HEK293 (cell line): ENCODE data around the gene RPL23.

Experiments
- BCL6B ChIP-seq: fragments of 450-650 bp; formaldehyde crosslinking; IDR thresholded peaks from 2 replicates; pipeline ENCODE4 v1.5.1; 2017; ENCODE audit warnings: missing biosample characterization, missing genetic modification characterization
- GLI4 ChIP-seq: fragments of 450-650 bp; formaldehyde crosslinking; IDR thresholded peaks from 2 replicates; pipeline ENCODE4 v1.5.1; 2016; ENCODE audit warnings: missing biosample characterization, missing genetic modification characterization
- GLIS1 ChIP-seq: fragments of 450-650 bp; formaldehyde crosslinking; IDR thresholded peaks from 2 replicates; pipeline ENCODE4 v1.5.1; 2016; ENCODE audit warnings: missing biosample characterization, missing genetic modification characterization
- HOXC10 ChIP-seq: sonication (generic); formaldehyde crosslinking; IDR thresholded peaks from 2 replicates; pipeline ENCODE4 v1.8.1; 2023; ENCODE audit warnings: mild to moderate bottlenecking, missing genetic modification reagents
- KLF1 ChIP-seq: fragments of 450-650 bp; formaldehyde crosslinking; IDR thresholded peaks from 2 replicates; pipeline ENCODE4 v1.5.1; 2016; ENCODE audit warnings: missing biosample characterization, missing genetic modification characterization
- MYNN ChIP-seq: fragments of 450-650 bp; formaldehyde crosslinking; IDR thresholded peaks from 2 replicates; pipeline ENCODE4 v1.5.1; 2016; ENCODE audit warnings: missing biosample characterization, missing genetic modification characterization, borderline replicate concordance
- PRDM6 ChIP-seq: fragments of 450-650 bp; formaldehyde crosslinking; IDR thresholded peaks from 2 replicates; pipeline ENCODE4 v1.5.1; 2017; ENCODE audit warnings: missing biosample characterization, missing genetic modification characterization
- SP7 ChIP-seq: fragments of 450-650 bp; formaldehyde crosslinking; IDR thresholded peaks from 2 replicates; pipeline ENCODE4 v1.5.1; 2016; ENCODE audit warnings: missing biosample characterization, missing genetic modification characterization
- ZBTB7A ChIP-seq: fragments of 450-650 bp; formaldehyde crosslinking; IDR thresholded peaks from 2 replicates; pipeline ENCODE4 v1.5.1; 2016; ENCODE audit warnings: low read depth, missing biosample characterization, missing genetic modification characterization
- ZNF133 ChIP-seq: fragments of 450-650 bp; formaldehyde crosslinking; IDR thresholded peaks from 2 replicates; pipeline ENCODE4 v1.5.1; 2016; ENCODE audit warnings: missing biosample characterization, missing genetic modification characterization
- ZNF16 ChIP-seq: fragments of 450-650 bp; formaldehyde crosslinking; IDR thresholded peaks from 2 replicates; pipeline ENCODE4 v1.5.1; 2016; ENCODE audit warnings: low read depth, missing biosample characterization, missing genetic modification characterization
- ZNF2 ChIP-seq: fragments of 450-650 bp; formaldehyde crosslinking; IDR thresholded peaks from 2 replicates; pipeline ENCODE4 v1.5.1; 2016; ENCODE audit warnings: missing biosample characterization, missing genetic modification characterization
- ZNF350 ChIP-seq: fragments of 450-650 bp; formaldehyde crosslinking; IDR thresholded peaks from 2 replicates; pipeline ENCODE4 v1.5.0; 2017; ENCODE audit warnings: missing biosample characterization, mild to moderate bottlenecking, missing genetic modification characterization
- ZNF416 ChIP-seq: fragments of 450-650 bp; formaldehyde crosslinking; IDR thresholded peaks from 2 replicates; pipeline ENCODE4 v1.5.1; 2016; ENCODE audit warnings: missing biosample characterization, missing genetic modification characterization
- ZNF473 ChIP-seq: fragments of 450-650 bp; formaldehyde crosslinking; IDR thresholded peaks from 2 replicates; pipeline ENCODE4 v1.5.1; 2017; ENCODE audit warnings: missing biosample characterization, missing genetic modification characterization
- ZNF530 ChIP-seq: fragments of 450-650 bp; formaldehyde crosslinking; IDR thresholded peaks from 2 replicates; pipeline ENCODE4 v1.5.1; 2016; ENCODE audit warnings: low read depth, missing biosample characterization, missing genetic modification characterization
- ZNF558 ChIP-seq: fragments of 450-650 bp; formaldehyde crosslinking; IDR thresholded peaks from 2 replicates; pipeline ENCODE4 v1.5.1; 2016; ENCODE audit warnings: missing biosample characterization, missing genetic modification characterization
- ZNF585B ChIP-seq: fragments of 450-650 bp; formaldehyde crosslinking; IDR thresholded peaks from 2 replicates; pipeline ENCODE4 v1.5.1; 2016; ENCODE audit warnings: missing biosample characterization, missing genetic modification characterization
- ZNF707 ChIP-seq: fragments of 450-650 bp; formaldehyde crosslinking; IDR thresholded peaks from 2 replicates; pipeline ENCODE4 v1.5.1; 2016; ENCODE audit warnings: missing biosample characterization, missing genetic modification characterization
- ZNF76 ChIP-seq: fragments of 450-650 bp; formaldehyde crosslinking; IDR thresholded peaks from 2 replicates; pipeline ENCODE4; 2016; ENCODE audit warnings: low read depth, missing biosample characterization, missing genetic modification characterization, borderline replicate concordance
- ZSCAN30 ChIP-seq: fragments of 450-650 bp; IDR thresholded peaks from 2 replicates; pipeline ENCODE4 v1.5.1; 2018; ENCODE audit warnings: missing biosample characterization, mild to moderate bottlenecking, missing genetic modification characterization, moderate library complexity
- TF ChIP-seq, protein P1 (sequence below): fragments of 450-650 bp; formaldehyde crosslinking; IDR thresholded peaks from 2 replicates; pipeline ENCODE4 v1.5.1; 2016; ENCODE audit warnings: missing biosample characterization, missing genetic modification characterization
- TF ChIP-seq, protein P2 (sequence below): fragments of 450-650 bp; formaldehyde crosslinking; IDR thresholded peaks from 2 replicates; pipeline ENCODE4 v1.5.1; 2016; ENCODE audit warnings: missing biosample characterization, missing genetic modification characterization
- TF ChIP-seq, protein P3 (sequence below): fragments of 450-650 bp; formaldehyde crosslinking; IDR thresholded peaks from 2 replicates; pipeline ENCODE4 v1.5.1; 2016; ENCODE audit warnings: missing biosample characterization, missing genetic modification characterization
- TF ChIP-seq, protein P4 (sequence below): fragments of 450-650 bp; formaldehyde crosslinking; IDR thresholded peaks from 2 replicates; pipeline ENCODE4 v1.5.1; 2016; ENCODE audit warnings: missing biosample characterization, missing genetic modification characterization
- TF ChIP-seq, protein P5 (sequence below): fragments of 450-650 bp; formaldehyde crosslinking; IDR thresholded peaks from 2 replicates; pipeline ENCODE4 v1.5.1; 2016; ENCODE audit warnings: missing biosample characterization, missing genetic modification characterization

Gene RPL23

GRCh38 chr17:38868817-38869525, 15.4 kb upstream of the RPL23 start (continued):
- TF ChIP-seq, protein P1, sequence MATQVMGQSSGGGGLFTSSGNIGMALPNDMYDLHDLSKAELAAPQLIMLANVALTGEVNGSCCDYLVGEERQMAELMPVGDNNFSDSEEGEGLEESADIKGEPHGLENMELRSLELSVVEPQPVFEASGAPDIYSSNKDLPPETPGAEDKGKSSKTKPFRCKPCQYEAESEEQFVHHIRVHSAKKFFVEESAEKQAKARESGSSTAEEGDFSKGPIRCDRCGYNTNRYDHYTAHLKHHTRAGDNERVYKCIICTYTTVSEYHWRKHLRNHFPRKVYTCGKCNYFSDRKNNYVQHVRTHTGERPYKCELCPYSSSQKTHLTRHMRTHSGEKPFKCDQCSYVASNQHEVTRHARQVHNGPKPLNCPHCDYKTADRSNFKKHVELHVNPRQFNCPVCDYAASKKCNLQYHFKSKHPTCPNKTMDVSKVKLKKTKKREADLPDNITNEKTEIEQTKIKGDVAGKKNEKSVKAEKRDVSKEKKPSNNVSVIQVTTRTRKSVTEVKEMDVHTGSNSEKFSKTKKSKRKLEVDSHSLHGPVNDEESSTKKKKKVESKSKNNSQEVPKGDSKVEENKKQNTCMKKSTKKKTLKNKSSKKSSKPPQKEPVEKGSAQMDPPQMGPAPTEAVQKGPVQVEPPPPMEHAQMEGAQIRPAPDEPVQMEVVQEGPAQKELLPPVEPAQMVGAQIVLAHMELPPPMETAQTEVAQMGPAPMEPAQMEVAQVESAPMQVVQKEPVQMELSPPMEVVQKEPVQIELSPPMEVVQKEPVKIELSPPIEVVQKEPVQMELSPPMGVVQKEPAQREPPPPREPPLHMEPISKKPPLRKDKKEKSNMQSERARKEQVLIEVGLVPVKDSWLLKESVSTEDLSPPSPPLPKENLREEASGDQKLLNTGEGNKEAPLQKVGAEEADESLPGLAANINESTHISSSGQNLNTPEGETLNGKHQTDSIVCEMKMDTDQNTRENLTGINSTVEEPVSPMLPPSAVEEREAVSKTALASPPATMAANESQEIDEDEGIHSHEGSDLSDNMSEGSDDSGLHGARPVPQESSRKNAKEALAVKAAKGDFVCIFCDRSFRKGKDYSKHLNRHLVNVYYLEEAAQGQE (tag by site-specific recombination): peak; percentile 30
- TF ChIP-seq ZNF585B: no peak
- TF ChIP-seq ZNF2 (tag by site-specific recombination): peak; percentile 83
- peak; percentile 52; the same call in 1 of the 2 replicates for TF ChIP-seq PRDM6
- no peak for TF ChIP-seq GLI4 (tag by site-specific recombination)
- TF ChIP-seq, protein P2, sequence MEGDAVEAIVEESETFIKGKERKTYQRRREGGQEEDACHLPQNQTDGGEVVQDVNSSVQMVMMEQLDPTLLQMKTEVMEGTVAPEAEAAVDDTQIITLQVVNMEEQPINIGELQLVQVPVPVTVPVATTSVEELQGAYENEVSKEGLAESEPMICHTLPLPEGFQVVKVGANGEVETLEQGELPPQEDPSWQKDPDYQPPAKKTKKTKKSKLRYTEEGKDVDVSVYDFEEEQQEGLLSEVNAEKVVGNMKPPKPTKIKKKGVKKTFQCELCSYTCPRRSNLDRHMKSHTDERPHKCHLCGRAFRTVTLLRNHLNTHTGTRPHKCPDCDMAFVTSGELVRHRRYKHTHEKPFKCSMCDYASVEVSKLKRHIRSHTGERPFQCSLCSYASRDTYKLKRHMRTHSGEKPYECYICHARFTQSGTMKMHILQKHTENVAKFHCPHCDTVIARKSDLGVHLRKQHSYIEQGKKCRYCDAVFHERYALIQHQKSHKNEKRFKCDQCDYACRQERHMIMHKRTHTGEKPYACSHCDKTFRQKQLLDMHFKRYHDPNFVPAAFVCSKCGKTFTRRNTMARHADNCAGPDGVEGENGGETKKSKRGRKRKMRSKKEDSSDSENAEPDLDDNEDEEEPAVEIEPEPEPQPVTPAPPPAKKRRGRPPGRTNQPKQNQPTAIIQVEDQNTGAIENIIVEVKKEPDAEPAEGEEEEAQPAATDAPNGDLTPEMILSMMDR (tag by site-specific recombination): peak; percentile 93
- no peak for TF ChIP-seq ZNF16 (tag by site-specific recombination)
- TF ChIP-seq SP7 (tag by site-specific recombination): peak; percentile 79
- no peak for TF ChIP-seq ZBTB7A (tag by site-specific recombination)
- no peak for TF ChIP-seq ZNF707 (tag by site-specific recombination)
- TF ChIP-seq ZSCAN30 (tag by site-specific recombination): peak; percentile 91
- no peak for TF ChIP-seq GLIS1 (tag by site-specific recombination)
- TF ChIP-seq ZNF530 (tag by site-specific recombination): no peak
- TF ChIP-seq ZNF558 (tag by site-specific recombination): peak; percentile 71
- TF ChIP-seq, protein P3, sequence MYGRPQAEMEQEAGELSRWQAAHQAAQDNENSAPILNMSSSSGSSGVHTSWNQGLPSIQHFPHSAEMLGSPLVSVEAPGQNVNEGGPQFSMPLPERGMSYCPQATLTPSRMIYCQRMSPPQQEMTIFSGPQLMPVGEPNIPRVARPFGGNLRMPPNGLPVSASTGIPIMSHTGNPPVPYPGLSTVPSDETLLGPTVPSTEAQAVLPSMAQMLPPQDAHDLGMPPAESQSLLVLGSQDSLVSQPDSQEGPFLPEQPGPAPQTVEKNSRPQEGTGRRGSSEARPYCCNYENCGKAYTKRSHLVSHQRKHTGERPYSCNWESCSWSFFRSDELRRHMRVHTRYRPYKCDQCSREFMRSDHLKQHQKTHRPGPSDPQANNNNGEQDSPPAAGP (tag by site-specific recombination): peak; percentile 91
- peak; percentile 64 for TF ChIP-seq ZNF76
- TF ChIP-seq ZNF350 (tag by site-specific recombination): no peak
- no peak for TF ChIP-seq BCL6B (tag by site-specific recombination)
- TF ChIP-seq, protein P4, sequence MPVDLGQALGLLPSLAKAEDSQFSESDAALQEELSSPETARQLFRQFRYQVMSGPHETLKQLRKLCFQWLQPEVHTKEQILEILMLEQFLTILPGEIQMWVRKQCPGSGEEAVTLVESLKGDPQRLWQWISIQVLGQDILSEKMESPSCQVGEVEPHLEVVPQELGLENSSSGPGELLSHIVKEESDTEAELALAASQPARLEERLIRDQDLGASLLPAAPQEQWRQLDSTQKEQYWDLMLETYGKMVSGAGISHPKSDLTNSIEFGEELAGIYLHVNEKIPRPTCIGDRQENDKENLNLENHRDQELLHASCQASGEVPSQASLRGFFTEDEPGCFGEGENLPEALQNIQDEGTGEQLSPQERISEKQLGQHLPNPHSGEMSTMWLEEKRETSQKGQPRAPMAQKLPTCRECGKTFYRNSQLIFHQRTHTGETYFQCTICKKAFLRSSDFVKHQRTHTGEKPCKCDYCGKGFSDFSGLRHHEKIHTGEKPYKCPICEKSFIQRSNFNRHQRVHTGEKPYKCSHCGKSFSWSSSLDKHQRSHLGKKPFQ: no peak
- TF ChIP-seq HOXC10: no peak
- TF ChIP-seq ZNF473 (tag by site-specific recombination): no peak
- no peak for TF ChIP-seq ZNF133 (tag by site-specific recombination)
- no peak for TF ChIP-seq ZNF416
- no peak for TF ChIP-seq MYNN
- TF ChIP-seq, protein P5, sequence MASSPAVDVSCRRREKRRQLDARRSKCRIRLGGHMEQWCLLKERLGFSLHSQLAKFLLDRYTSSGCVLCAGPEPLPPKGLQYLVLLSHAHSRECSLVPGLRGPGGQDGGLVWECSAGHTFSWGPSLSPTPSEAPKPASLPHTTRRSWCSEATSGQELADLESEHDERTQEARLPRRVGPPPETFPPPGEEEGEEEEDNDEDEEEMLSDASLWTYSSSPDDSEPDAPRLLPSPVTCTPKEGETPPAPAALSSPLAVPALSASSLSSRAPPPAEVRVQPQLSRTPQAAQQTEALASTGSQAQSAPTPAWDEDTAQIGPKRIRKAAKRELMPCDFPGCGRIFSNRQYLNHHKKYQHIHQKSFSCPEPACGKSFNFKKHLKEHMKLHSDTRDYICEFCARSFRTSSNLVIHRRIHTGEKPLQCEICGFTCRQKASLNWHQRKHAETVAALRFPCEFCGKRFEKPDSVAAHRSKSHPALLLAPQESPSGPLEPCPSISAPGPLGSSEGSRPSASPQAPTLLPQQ (tag by site-specific recombination): peak; percentile 68; the same call in 1 of the 2 replicates
- no peak for TF ChIP-seq KLF1
